ENCODE measurements around the gene GOLGA8N.
"Not testable (repeated sequence)": the region's sequence is repeated elsewhere in the genome, so short reads cannot be mapped to it uniquely, and the experiment has no call there.

GRCh38 chr15:32593151-32593550 lies at the start of gene GOLGA8N:
- TF ChIP-seq CTCF, POLR2A (IDR thresholded peaks at IDR 0.05): not testable (repeated sequence)
